C4-2B (cell line): ENCODE measurements around the gene NEMP1.

Experiments used
- H3K27ac ChIP-seq: fragments of 450-650 bp; 2 replicates; pipeline ENCODE4 v1.5.1; 2017
- ZFX ChIP-seq: fragments of 450-650 bp; IDR thresholded peaks from 2 replicates; pipeline ENCODE4 v1.6.1; 2017
- TF ChIP-seq, protein P1 (sequence below): fragments of 450-650 bp; conservative IDR thresholded peaks from 2 replicates; pipeline ENCODE4 v1.5.1; 2017; ENCODE audit warnings: mild to moderate bottlenecking

Gene NEMP1

DNA sequence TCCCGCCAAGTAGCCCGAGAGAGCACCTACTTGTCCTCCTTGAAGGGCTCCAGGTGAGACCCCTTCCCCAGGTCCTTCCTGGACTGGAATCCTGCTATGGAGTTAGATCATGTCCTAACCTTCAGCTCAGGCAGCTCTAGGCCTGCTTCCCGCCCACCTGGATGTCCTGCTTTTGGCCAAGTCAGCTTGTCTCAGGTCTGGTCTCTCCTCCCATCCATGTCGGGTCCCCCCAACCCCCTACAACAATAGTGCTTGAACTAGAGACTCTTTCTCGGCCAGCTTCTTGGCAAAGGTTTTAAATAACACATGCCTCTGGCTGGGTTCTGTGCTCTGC lies 13.9 kb upstream of the NEMP1 start:
- TF ChIP-seq, protein P1, sequence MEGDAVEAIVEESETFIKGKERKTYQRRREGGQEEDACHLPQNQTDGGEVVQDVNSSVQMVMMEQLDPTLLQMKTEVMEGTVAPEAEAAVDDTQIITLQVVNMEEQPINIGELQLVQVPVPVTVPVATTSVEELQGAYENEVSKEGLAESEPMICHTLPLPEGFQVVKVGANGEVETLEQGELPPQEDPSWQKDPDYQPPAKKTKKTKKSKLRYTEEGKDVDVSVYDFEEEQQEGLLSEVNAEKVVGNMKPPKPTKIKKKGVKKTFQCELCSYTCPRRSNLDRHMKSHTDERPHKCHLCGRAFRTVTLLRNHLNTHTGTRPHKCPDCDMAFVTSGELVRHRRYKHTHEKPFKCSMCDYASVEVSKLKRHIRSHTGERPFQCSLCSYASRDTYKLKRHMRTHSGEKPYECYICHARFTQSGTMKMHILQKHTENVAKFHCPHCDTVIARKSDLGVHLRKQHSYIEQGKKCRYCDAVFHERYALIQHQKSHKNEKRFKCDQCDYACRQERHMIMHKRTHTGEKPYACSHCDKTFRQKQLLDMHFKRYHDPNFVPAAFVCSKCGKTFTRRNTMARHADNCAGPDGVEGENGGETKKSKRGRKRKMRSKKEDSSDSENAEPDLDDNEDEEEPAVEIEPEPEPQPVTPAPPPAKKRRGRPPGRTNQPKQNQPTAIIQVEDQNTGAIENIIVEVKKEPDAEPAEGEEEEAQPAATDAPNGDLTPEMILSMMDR, result no peak
- TF ChIP-seq ZFX, result no peak
- H3K27ac ChIP-seq, result no peak overlapping the region

DNA sequence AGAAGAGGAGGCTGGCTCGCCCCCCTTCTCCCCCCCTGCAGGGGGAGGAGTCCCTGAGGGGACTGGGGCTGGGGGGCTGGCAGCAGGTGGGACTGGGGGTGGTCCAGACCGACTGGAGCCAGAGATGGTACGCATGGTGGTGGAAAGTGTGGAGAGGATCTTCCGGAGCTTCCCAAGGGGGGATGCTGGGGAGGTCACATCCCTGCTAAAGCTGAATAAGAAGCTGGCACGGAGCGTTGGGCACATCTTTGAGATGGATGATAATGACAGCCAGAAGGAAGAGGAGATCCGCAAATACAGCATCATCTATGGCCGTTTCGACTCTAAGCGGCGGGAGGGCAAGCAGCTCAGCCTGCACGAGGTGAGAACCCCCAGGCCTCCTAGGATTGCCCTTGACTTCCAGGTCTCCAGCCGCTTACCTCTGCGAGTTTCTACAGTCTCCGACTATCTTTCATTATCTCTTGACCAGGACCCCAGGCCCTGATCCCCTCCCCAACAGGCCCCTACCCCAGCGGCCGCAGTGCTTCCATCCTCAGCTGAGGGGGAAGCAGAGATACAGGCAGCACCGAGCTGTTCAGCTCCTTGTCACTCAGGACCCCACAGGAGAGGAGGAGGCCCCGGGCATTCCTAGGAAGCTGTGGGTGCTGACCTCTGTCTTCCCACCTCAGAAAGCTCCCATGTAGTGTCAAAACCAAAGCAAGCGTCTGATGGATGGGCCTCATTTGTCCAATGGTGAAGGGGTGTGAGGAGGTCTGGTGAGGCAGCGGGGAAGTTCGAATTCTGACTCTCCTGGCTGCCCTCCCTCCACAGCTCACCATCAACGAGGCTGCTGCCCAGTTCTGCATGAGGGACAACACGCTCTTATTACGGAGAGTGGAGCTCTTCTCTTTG lies 13.3 kb upstream of the NEMP1 start:
- H3K27ac ChIP-seq, result no peak overlapping the region
- no peak for TF ChIP-seq ZFX
- TF ChIP-seq, protein P1, result no peak

DNA sequence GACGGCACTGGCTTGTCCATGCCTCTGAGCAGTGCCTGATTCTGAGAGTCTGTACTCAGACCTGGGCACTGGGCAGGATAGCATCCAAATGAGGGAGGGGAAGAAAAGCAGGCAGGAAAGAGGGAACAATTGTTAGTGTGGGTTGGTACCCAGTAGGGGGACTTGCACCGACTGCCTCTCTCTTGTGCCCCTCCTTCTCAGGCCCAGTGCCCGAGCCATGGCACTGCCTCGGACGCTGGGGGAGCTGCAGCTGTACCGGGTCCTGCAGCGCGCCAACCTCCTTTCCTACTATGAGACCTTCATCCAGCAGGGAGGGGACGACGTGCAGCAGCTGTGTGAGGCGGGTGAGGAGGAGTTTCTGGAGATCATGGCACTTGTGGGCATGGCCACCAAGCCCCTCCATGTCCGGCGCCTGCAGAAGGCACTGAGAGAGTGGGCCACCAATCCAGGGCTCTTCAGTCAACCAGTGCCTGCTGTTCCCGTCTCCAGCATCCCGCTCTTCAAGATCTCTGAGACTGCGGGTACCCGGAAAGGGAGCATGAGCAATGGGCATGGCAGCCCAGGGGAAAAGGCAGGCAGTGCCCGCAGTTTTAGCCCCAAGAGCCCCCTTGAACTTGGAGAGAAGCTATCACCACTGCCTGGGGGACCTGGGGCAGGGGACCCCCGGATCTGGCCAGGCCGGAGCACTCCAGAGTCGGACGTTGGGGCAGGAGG lies 12.5 kb upstream of the NEMP1 start:
- TF ChIP-seq ZFX, result no peak
- TF ChIP-seq, protein P1, result no peak
- H3K27ac ChIP-seq, result no peak overlapping the region

DNA sequence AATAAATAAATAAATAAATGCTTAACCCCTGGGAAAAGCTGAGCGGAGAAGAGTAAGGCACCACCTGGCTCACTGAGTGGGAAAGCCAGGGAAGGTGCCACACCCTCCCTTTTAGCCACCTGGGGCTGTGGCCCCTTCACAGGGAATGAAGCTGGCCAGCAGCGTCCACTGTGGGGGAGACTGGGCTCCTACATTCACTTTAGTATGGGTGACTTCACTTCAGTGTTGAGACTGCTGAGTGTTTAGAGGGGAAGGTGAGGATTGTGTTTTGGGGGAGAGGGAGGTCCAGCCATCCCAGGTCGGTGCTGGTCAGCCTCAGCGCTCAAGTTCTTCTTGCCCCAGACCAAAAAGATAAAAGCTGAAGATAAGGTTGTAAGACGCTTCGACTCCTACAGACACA lies 11.9 kb upstream of the NEMP1 start:
- H3K27ac ChIP-seq, result no peak overlapping the region
- no peak for TF ChIP-seq ZFX
- TF ChIP-seq, protein P1, result no peak

DNA sequence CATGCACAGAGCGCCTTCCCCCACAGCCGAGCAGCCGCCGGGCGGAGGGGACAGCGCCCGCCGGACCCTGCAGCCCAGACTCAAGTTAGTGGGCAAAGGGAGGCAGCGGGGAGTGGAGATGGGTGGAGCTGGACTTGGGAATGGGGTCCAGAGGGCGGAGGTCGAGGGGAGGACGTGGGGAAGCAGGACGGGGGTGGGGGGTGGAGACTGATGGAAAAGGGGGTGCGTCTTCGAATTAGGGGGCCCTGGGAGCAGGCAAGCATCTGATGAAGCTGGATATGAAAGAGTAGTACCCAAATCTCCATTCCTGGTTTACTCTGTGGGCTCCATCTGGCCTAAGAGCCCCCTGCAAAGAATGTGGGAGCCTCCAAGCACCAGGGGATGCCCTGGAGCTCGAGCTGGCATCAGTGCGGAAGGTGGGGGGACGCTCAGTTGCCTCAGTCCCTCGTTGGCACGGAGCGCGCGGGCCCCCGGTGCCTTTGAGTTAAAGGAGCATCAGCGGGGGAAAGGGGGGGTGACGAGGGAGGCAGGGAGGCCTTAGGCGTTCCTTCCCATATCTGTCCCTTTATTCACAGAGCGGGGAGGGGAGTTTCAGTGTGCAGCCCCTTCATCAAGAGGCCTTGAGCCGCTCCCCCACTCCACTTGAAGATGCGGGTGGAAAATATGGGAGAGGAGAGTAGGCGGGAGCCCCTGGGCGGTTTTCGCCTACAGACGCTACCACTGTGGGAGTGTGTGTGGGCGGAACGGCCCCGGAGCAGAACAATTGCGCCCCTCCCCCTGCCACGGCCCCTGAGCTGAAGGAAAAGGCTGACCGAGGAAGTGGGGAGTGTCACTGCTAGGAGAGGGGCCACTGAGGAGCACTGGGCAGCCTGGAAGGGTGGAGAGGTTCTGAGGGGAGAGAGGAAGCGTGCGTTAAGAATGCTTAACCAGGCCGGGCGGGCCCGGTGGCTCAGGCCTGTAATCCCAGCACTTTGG lies 11.0 kb upstream of the NEMP1 start:
- TF ChIP-seq, protein P1, result no peak
- no peak for TF ChIP-seq ZFX
- H3K27ac ChIP-seq, result peak overlapping the region; percentile 81

DNA sequence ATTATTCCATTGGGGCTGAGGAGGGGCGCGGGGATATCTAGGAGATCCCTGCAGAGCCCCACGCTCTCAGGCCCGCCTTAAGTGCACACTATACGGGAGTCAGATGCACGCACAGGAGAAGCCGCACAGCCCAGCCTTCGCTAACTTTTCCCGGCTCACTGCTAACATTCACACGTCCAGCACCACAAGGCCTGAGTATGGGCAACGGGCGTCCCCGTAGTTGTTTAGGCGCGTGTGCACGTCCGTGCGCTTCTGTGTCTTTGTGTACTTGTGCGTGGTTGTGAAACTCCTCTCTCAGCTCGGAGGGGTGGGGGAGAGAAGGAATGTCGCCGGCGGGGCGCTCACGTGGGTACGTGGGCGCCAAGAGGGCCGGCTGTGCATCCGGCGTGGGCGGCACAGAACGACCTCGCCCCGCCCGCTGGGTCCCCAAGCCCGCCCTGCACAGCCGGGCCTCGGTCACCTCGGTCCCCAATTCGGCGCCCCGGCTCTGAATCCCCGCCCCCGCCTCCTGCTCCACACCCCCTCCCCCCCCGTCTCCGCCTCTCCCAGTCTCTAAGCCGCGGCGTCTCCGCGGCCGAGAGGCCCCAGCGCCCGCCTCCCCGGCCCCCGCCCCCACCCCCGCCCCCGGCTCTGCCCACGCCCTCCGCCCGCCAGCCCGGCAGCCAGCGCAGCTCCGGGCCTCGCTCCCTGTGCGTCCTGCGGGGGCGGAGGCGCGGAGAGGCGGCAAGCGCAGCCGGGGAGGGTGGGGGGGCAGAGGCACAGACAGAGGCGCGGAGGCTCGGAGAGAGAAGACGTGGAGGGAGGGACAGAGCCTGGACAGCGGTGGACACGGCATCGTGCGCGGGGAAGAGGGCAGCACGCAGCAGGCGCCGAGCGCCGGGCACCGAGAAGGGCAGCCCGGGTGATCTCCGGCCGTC lies 10.0 kb upstream of the NEMP1 start, which contains the start of gene NAB2:
NAB2 (plus strand) TSS at position 761 of the 917 bp plus-strand sequence. CDS start 158 bp downstream, outside the sequence.
- TF ChIP-seq, protein P1, result no peak
- no peak for TF ChIP-seq ZFX
- H3K27ac ChIP-seq, result peak within 1 kb of the TSS; percentile 81
